ENCODE data around the gene MAP10.

The MAP10 gene

GRCh38 chr1:232822530-232822929 lies 17.3 kb downstream of the MAP10 start:
- Histone ChIP-seq H2BK5ac (ENCODE audit: low read length) (no peak overlapping the region), H3K36me3 (ENCODE audit: control insufficient read depth, insufficient read depth, low read length) (no peaks in the 10 kb centered on the region), H3K9ac (ENCODE audit: low read length) (no peak overlapping the region), H3K27me3 (ENCODE audit: insufficient read depth, low read length, poor library complexity) (no peaks in the 10 kb centered on the region), H2BK15ac (replicated peaks; ENCODE audit: low read depth) (no peak overlapping the region), H3K23ac (ENCODE audit: low read length) (no peak overlapping the region), H2AK5ac (ENCODE audit: low read length) (no peak overlapping the region), H4K8ac (ENCODE audit: low read depth, low read length) (no peak overlapping the region), H3K79me2 (ENCODE audit: control insufficient read depth, insufficient read depth, low read length) (no peaks in the 10 kb centered on the region), H3K4me1 (ENCODE audit: control insufficient read depth, low read depth, low read length) (no peaks in the 10 kb centered on the region), H3K56ac (ENCODE audit: low read length) (no peak overlapping the region), H3K27ac (ENCODE audit: low read depth, low read length) (no peak overlapping the region), H3K4me2 (ENCODE audit: low read length) (no peak overlapping the region), H3K79me1 (ENCODE audit: low read length) (no peaks in the 10 kb centered on the region), H4K5ac (ENCODE audit: low read length) (no peak overlapping the region), H3K18ac (ENCODE audit: low read length) (no peak overlapping the region), H3K4ac (ENCODE audit: low read depth, low read length) (no peak overlapping the region), H3K4me3 (ENCODE audit: low read length) (no peak overlapping the region), H2BK120ac (ENCODE audit: low read depth, low read length) (no peak overlapping the region)
- no CpG with 5 or more reads among the region's 2 CpGs for WGBS (ENCODE audit: extremely low coverage, insufficient coverage, low lambda C conversion rate)
- DNase-seq = no peak

GRCh38 chr1:232826318-232826717 lies 21.1 kb downstream of the MAP10 start:
- Histone ChIP-seq H2BK120ac (ENCODE audit: low read depth, low read length) (no peak overlapping the region), H3K27me3 (ENCODE audit: insufficient read depth, low read length, poor library complexity) (no peaks in the 10 kb centered on the region), H3K18ac (ENCODE audit: low read length) (no peak overlapping the region), H4K5ac (ENCODE audit: low read length) (no peak overlapping the region), H3K9ac (ENCODE audit: low read length) (no peak overlapping the region), H2BK15ac (replicated peaks; ENCODE audit: low read depth) (no peak overlapping the region), H3K23ac (ENCODE audit: low read length) (no peak overlapping the region), H3K4me3 (ENCODE audit: low read length) (no peak overlapping the region), H3K36me3 (ENCODE audit: control insufficient read depth, insufficient read depth, low read length) (no peaks in the 10 kb centered on the region), H4K8ac (ENCODE audit: low read depth, low read length) (no peak overlapping the region), H3K4me1 (ENCODE audit: control insufficient read depth, low read depth, low read length) (no peaks in the 10 kb centered on the region), H3K79me2 (ENCODE audit: control insufficient read depth, insufficient read depth, low read length) (no peaks in the 10 kb centered on the region), H2BK5ac (ENCODE audit: low read length) (no peak overlapping the region), H3K56ac (ENCODE audit: low read length) (no peak overlapping the region), H3K4me2 (ENCODE audit: low read length) (no peak overlapping the region), H3K4ac (ENCODE audit: low read depth, low read length) (no peak overlapping the region), H2AK5ac (ENCODE audit: low read length) (no peak overlapping the region), H3K79me1 (ENCODE audit: low read length) (no peaks in the 10 kb centered on the region), H3K27ac (ENCODE audit: low read depth, low read length) (no peak overlapping the region)
- no peak for DNase-seq
- no CpG with 5 or more reads among the region's 1 CpG for WGBS (ENCODE audit: extremely low coverage, insufficient coverage, low lambda C conversion rate)

- no peaks in the 10 kb centered on the region for H3K79me1 ChIP-seq (ENCODE audit: low read length)
- no peaks in the 10 kb centered on the region for H3K4me1 ChIP-seq (ENCODE audit: control insufficient read depth, low read depth, low read length)
- H3K27me3 ChIP-seq (ENCODE audit: insufficient read depth, low read length, poor library complexity) = no peaks in the 10 kb centered on the region
- H2BK120ac ChIP-seq (ENCODE audit: low read depth, low read length) = no peak overlapping the region
- H2BK15ac ChIP-seq (replicated peaks; ENCODE audit: low read depth) = no peak overlapping the region
- no peak overlapping the region for H2BK5ac ChIP-seq (ENCODE audit: low read length)
- no peak overlapping the region for H3K9ac ChIP-seq (ENCODE audit: low read length)
- H3K4me2 ChIP-seq (ENCODE audit: low read length) = no peak overlapping the region
- no CpG with 5 or more reads among the region's 2 CpGs for WGBS (ENCODE audit: extremely low coverage, insufficient coverage, low lambda C conversion rate)
- H3K79me2 ChIP-seq (ENCODE audit: control insufficient read depth, insufficient read depth, low read length) = no peaks in the 10 kb centered on the region
- H3K4ac ChIP-seq (ENCODE audit: low read depth, low read length) = no peak overlapping the region
- H3K36me3 ChIP-seq (ENCODE audit: control insufficient read depth, insufficient read depth, low read length) = no peaks in the 10 kb centered on the region
- no peak overlapping the region for H4K5ac ChIP-seq (ENCODE audit: low read length)
- no peak for DNase-seq
- no peak overlapping the region for H3K18ac ChIP-seq (ENCODE audit: low read length)
- no peak overlapping the region for H3K23ac ChIP-seq (ENCODE audit: low read length)
- no peak overlapping the region for H3K56ac ChIP-seq (ENCODE audit: low read length)
- no peak overlapping the region for H3K27ac ChIP-seq (ENCODE audit: low read depth, low read length)
- no peak overlapping the region for H4K8ac ChIP-seq (ENCODE audit: low read depth, low read length)
- no peak overlapping the region for H3K4me3 ChIP-seq (ENCODE audit: low read length)
- no peak overlapping the region for H2AK5ac ChIP-seq (ENCODE audit: low read length)
These were observed 25.4 kb downstream of the MAP10 start for GRCh38 chr1:232830661-232831060.

GRCh38 chr1:232831895-232832294 lies 26.7 kb downstream of the MAP10 start:
- no peak overlapping the region for H3K4me2 ChIP-seq (ENCODE audit: low read length)
- H2AK5ac ChIP-seq (ENCODE audit: low read length) = no peak overlapping the region
- H3K9ac ChIP-seq (ENCODE audit: low read length) = no peak overlapping the region
- WGBS (ENCODE audit: extremely low coverage, insufficient coverage, low lambda C conversion rate) = no CpG with 5 or more reads among the region's 2 CpGs
- no peak overlapping the region for H3K56ac ChIP-seq (ENCODE audit: low read length)
- H2BK120ac ChIP-seq (ENCODE audit: low read depth, low read length) = no peak overlapping the region
- H3K18ac ChIP-seq (ENCODE audit: low read length) = no peak overlapping the region
- no peaks in the 10 kb centered on the region for H3K4me1 ChIP-seq (ENCODE audit: control insufficient read depth, low read depth, low read length)
- no peak overlapping the region for H3K23ac ChIP-seq (ENCODE audit: low read length)
- H4K5ac ChIP-seq (ENCODE audit: low read length) = no peak overlapping the region
- no peaks in the 10 kb centered on the region for H3K79me1 ChIP-seq (ENCODE audit: low read length)
- H3K4ac ChIP-seq (ENCODE audit: low read depth, low read length) = no peak overlapping the region
- H3K27me3 ChIP-seq (ENCODE audit: insufficient read depth, low read length, poor library complexity) = no peaks in the 10 kb centered on the region
- no peak for DNase-seq
- no peak overlapping the region for H3K4me3 ChIP-seq (ENCODE audit: low read length)
- H3K27ac ChIP-seq (ENCODE audit: low read depth, low read length) = no peak overlapping the region
- H3K79me2 ChIP-seq (ENCODE audit: control insufficient read depth, insufficient read depth, low read length) = no peaks in the 10 kb centered on the region
- H3K36me3 ChIP-seq (ENCODE audit: control insufficient read depth, insufficient read depth, low read length) = no peaks in the 10 kb centered on the region
- no peak overlapping the region for H4K8ac ChIP-seq (ENCODE audit: low read depth, low read length)
- H2BK5ac ChIP-seq (ENCODE audit: low read length) = no peak overlapping the region
- H2BK15ac ChIP-seq (replicated peaks; ENCODE audit: low read depth) = no peak overlapping the region

GRCh38 chr1:232834066-232834465 lies 28.9 kb downstream of the MAP10 start:
- H3K4me1 ChIP-seq (ENCODE audit: control insufficient read depth, low read depth, low read length) = no peaks in the 10 kb centered on the region
- DNase-seq = no peak
- no peaks in the 10 kb centered on the region for H3K79me1 ChIP-seq (ENCODE audit: low read length)
- no CpG with 5 or more reads among the region's 3 CpGs for WGBS (ENCODE audit: extremely low coverage, insufficient coverage, low lambda C conversion rate)
- no peak overlapping the region for H3K4me2 ChIP-seq (ENCODE audit: low read length)
- H3K36me3 ChIP-seq (ENCODE audit: control insufficient read depth, insufficient read depth, low read length) = no peaks in the 10 kb centered on the region
- no peak overlapping the region for H3K23ac ChIP-seq (ENCODE audit: low read length)
- no peak overlapping the region for H2BK5ac ChIP-seq (ENCODE audit: low read length)
- H3K27me3 ChIP-seq (ENCODE audit: insufficient read depth, low read length, poor library complexity) = no peaks in the 10 kb centered on the region
- H3K4me3 ChIP-seq (ENCODE audit: low read length) = no peak overlapping the region
- H4K8ac ChIP-seq (ENCODE audit: low read depth, low read length) = no peak overlapping the region
- no peak overlapping the region for H3K4ac ChIP-seq (ENCODE audit: low read depth, low read length)
- H3K27ac ChIP-seq (ENCODE audit: low read depth, low read length) = no peak overlapping the region
- no peak overlapping the region for H2BK120ac ChIP-seq (ENCODE audit: low read depth, low read length)
- no peaks in the 10 kb centered on the region for H3K79me2 ChIP-seq (ENCODE audit: control insufficient read depth, insufficient read depth, low read length)
- H2AK5ac ChIP-seq (ENCODE audit: low read length) = no peak overlapping the region
- no peak overlapping the region for H3K56ac ChIP-seq (ENCODE audit: low read length)
- no peak overlapping the region for H2BK15ac ChIP-seq (replicated peaks; ENCODE audit: low read depth)
- H4K5ac ChIP-seq (ENCODE audit: low read length) = no peak overlapping the region
- H3K18ac ChIP-seq (ENCODE audit: low read length) = no peak overlapping the region
- no peak overlapping the region for H3K9ac ChIP-seq (ENCODE audit: low read length)

- no peak overlapping the region for H3K9ac ChIP-seq (ENCODE audit: low read length)
- H2BK15ac ChIP-seq (replicated peaks; ENCODE audit: low read depth) = no peak overlapping the region
- DNase-seq = no peak
- H3K27ac ChIP-seq (ENCODE audit: low read depth, low read length) = no peak overlapping the region
- H4K5ac ChIP-seq (ENCODE audit: low read length) = no peak overlapping the region
- no peak overlapping the region for H4K8ac ChIP-seq (ENCODE audit: low read depth, low read length)
- no peak overlapping the region for H2AK5ac ChIP-seq (ENCODE audit: low read length)
- no peaks in the 10 kb centered on the region for H3K4me1 ChIP-seq (ENCODE audit: control insufficient read depth, low read depth, low read length)
- H3K4me3 ChIP-seq (ENCODE audit: low read length) = no peak overlapping the region
- WGBS (ENCODE audit: extremely low coverage, insufficient coverage, low lambda C conversion rate) = no CpG with 5 or more reads among the region's 6 CpGs
- H3K56ac ChIP-seq (ENCODE audit: low read length) = no peak overlapping the region
- no peak overlapping the region for H2BK5ac ChIP-seq (ENCODE audit: low read length)
- H3K79me2 ChIP-seq (ENCODE audit: control insufficient read depth, insufficient read depth, low read length) = no peaks in the 10 kb centered on the region
- H3K4me2 ChIP-seq (ENCODE audit: low read length) = no peak overlapping the region
- no peaks in the 10 kb centered on the region for H3K27me3 ChIP-seq (ENCODE audit: insufficient read depth, low read length, poor library complexity)
- no peaks in the 10 kb centered on the region for H3K36me3 ChIP-seq (ENCODE audit: control insufficient read depth, insufficient read depth, low read length)
- no peaks in the 10 kb centered on the region for H3K79me1 ChIP-seq (ENCODE audit: low read length)
- H3K4ac ChIP-seq (ENCODE audit: low read depth, low read length) = no peak overlapping the region
- no peak overlapping the region for H3K18ac ChIP-seq (ENCODE audit: low read length)
- no peak overlapping the region for H2BK120ac ChIP-seq (ENCODE audit: low read depth, low read length)
- no peak overlapping the region for H3K23ac ChIP-seq (ENCODE audit: low read length)
These were observed 29.9 kb downstream of the MAP10 start for GRCh38 chr1:232835166-232835565.
